Measurements from ENCODE around the gene SLC24A3.

Gene SLC24A3

DNA sequence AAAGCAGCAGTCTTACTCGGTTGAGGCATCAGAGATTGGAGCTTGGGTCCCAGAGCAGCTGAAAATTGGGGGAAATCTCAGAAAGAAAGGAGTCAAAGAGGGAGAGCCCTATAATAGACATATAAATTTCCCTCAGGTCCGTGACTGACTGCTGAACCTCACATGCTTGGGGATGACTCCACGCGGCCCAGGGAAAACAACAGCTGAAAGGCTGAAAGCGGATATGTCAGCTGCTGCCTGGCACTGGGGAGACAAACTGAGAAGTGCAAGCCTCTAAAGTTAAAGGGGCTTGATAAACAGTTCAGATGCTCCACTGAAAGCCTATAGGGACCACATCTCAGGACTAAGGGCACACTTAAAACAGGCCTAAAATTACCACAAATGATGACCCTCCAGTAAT, 289.7 kb downstream of the SLC24A3 start:
- DNase-seq (ENCODE audit: low read depth in 2 of 2) = no peak

DNA sequence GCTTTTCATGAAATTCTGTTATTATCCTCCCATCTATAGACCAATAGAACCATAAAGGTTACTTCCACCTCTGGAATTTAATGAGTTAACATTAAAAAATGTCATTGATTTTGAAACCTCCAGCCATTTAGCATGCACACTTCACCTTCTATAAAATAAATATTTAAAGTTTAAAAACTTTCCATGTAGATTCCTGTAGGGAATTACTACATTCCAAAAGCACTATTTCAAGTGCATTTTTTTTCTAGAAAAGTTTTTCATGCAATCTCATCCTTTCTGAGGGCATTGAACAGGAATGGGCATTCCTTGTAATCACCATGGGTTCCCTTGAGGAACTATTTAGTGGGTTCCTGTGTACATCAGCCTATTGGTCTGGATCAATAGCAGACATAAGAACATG, 291.8 kb downstream of the SLC24A3 start:
- DNase-seq (ENCODE audit: low read depth in 2 of 2) = no peak

DNA sequence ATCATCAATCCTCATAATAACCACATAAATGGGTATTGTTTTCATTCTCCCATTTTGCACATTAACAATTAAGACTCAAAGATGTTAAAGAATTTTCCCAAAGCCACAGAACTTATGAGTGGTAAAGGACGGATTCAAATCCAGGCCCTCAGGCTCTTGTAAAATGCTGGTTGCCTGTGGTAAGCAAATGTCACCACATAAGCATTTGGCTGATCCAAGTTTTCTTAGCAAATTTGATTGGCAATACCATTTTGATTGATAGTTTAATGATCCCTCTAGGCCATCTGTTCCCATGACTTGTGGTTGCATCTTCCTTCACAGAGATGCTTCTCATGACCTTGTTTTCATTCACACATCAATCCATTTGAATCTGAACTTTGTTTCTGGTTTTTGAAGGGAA, 293.6 kb downstream of the SLC24A3 start:
- DNase-seq (ENCODE audit: low read depth in 2 of 2) = no peak

DNA sequence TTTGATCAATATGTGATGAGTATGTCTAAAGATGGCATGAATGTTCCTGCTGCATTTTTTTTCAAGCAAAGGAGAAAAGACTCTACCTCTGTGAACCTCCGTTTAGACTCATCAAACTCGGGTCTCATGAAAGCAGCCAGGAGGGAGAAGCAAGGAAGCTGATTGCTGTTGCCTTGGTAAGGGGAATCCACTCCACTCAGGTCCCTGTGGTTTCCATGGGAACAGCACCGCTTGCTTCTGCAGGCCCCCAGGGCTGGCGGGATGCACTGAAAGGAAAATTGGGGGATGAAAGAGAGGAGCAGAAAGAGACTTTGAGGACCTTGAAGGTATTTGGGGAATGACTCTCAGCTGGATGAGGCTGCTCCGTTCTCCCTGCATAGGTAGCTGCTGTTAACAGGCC, 296.0 kb downstream of the SLC24A3 start:
- DNase-seq (ENCODE audit: low read depth in 2 of 2) = no peak

DNA sequence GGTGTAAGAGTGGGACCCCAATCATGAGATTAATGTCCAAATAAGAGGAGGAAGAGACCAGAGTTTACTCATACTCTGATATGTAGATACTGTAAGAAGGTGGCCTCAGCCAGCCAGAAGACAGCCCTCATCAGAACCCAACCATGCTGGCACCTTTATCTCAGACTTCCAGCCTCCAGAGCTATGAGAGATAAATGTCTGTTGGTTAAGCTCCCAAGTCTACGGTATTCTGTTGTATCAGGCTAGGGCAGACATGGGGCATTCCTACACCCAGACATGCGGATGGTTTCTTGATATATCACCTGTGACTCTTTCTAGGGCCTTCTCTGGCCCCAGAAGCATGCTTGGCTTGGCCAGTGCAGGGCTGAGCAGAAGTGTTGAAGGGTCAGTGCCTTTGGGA, 298.2 kb downstream of the SLC24A3 start:
- no peak for DNase-seq (ENCODE audit: low read depth in 2 of 2)

DNA sequence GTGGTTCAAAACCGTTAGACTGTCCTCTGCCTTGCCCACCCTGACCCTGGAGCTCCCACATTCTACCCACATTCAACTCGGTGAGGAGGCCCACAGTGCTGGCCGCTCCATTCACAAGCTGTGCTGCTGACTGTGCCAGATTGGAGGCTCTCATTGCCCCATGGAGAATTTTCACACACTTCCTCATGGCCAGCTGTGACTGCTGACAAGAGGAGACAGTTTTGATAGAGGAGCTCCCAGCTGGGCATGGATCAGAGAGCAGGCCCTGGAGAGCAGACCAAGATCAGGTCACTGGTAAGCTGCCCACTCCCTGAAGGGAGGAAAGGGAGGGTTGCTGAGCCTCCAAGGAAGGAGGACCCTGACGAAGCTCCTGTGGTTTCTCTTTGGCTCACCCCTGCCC, 299.5 kb downstream of the SLC24A3 start:
- no peak for DNase-seq (ENCODE audit: low read depth in 2 of 2)

DNA sequence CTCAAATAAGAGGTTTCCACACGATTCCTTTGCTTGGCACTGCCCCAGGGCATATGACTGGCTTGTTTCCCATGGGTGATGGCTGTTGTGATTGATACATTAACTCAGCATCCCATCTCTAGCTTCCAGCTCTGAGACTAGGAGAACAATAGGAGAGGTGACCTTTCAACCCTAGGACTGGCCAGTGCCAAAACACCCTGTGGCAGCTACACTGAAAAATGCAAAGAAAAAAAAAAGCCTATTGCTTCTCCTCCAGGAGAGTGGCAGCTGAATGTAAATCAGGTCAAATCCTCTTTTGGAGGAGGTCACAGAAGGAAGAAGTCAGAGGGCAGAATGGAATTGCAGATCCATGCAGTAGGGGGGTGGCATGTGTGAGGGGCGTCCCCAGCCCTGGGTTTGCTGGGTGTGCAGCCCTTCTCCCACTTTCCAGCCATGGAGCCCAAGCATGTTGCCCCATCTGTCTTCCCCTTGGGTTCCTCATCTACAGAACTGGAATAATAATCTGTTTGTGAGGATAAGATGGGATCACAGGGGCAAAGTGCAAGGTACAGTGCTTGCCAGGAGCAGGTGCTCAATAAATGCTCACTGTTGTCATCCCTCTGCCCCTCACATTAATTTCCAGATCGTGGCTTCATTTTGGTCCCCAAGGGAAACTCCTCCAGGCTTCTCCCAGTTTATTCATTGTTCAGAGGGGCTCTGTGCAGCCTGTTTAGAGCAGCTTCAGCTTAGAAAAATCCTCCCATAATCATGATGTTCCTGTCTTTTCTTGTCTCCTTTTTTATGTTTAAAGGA, 300.6 kb downstream of the SLC24A3 start:
- no peak for DNase-seq (ENCODE audit: low read depth in 2 of 2)

DNA sequence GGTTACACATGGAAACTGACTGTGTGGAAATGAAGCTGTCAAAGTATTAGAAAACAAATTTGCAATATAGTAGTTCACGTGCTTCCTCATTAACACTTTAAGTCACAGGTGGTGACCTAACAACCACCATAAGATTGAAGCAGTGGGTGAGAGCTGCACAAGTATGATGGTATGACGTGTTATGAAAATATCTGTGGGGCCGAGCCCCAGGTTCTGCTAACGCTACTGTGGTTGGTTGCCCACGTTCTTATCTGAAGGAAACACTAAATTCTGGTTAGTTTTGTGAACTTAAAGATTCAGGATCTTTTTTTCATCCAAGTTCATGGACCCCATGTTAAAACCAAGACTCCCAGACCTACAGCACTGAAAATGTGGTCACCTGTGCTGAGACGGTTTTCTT, 302.6 kb downstream of the SLC24A3 start:
- no peak for DNase-seq (ENCODE audit: low read depth in 2 of 2)

DNA sequence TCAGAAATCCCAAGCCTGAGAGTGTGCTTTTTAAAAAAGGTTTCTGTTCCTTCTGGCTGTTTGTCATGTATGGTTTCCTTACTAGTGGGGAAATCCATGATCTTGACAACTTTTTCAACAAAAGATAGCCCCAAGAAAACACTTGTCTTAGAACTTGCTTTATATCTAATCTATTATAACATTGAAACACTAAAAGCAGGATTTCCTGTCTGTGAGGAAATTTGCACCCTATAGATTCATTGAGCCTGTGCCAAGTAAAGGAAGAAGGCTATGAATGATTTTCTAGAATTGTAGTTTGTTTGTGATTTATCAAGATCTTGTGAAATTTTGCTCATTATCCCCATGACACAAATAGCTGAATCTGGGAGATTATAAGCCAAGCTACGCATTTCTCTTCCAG, 307.0 kb downstream of the SLC24A3 start:
- no peak for DNase-seq (ENCODE audit: low read depth in 2 of 2)

DNA sequence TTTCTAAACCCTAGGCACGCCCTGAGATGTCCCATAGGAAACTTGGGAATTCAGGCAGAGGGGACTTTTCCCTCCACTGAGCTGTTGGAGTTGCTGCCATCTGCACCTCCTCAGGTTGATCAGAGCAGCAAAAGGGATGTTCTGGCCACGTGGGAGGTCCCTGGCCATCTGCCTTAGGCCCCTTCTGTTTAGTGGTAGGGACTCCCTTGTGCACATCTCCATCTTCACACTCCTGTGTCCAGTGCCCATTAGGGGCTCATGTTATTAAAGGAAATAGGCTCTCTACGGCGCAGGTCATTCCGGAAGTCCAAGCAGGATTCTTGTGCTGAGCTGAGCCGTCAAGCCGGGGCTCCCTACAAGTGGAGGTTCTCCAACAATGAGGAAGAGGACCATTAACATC, 307.8 kb downstream of the SLC24A3 start:
- DNase-seq (ENCODE audit: low read depth in 2 of 2) = no peak

DNA sequence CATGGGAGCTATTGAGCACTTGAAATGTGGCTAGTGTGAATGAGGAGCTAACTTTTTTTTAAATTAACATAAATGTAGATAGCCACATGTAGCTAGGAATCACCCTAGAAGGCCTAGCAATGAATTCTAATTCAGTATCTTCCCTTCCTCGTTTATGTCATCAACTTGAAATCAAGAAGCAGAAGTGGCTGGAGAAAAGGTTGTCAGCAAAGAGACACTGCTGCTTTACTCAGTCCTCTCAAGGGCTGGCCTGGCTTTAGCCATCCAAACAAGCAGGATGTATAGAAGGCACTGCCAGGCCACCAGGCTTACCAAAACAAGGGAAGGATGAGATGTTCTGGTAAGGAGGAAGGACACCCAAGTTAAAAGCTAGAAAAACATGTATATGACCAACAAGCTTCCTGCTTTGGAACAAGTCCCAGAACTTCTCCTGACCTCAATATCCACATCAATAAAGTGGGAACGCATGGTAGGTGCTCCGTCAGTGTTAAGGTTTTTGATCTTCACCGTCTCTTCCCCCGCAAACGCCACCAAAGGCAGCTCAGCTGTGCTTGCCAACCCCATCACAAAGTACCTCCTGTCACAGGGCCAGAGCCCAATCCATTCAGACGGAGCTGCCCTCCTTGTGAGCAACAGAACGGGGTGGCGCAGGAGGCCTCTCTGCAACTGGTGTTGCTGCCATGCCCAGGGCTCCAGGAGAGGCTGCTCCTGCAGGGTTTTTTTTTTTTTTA, 309.8 kb downstream of the SLC24A3 start:
- no peak for DNase-seq (ENCODE audit: low read depth in 2 of 2)

DNA sequence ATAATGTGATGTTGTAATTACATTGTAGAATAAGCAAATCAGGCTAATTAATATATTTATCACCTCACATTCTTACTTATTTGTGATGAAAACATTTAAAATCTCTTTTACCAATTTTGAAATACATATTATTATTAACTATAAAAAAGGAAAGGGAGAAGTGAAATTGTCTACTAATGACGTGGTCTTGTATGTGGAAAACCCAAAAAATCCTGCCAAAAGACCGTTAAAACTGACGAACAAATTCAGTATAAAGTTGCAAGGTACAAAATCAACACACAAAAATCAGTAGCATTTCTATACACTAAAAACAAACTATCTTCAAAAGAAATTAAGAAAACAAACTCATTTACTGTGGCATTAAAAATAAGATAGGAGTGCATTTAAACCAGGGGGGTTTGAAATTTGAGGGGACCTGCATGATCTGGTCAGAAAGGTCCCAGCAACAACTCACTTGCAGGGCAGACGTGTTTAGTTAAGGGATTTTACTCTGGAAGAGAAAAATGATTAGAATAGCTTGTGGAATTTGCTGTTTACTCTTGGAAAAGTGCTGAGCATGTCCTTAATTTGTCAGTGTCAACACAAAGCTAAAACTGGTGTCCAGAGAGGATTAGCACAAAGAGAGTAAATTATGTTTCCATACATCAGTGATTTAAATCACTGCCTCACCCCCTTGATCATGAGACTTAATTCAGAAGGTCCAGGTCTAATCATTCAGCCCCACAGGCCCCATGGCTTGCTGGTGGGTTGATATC, 310.6 kb downstream of the SLC24A3 start:
- DNase-seq (ENCODE audit: low read depth in 2 of 2) = no peak

DNA sequence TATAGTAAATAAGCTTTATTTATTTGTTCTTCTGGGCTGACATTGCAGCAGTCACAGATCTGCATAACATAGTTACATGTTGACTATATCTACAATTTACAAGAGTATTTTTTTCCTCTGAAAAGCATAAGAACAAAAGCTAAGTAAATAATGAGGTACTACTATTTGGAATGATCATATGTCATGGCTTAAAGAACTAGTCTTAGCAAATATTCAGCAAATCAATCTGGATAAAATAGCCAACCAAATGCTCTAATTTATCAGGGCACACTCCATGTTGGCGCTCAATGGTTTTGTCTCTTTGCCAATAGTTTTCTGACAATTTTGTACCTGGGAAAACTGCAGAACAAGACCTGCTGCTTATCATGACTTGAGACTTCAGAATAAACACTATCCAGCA, 312.2 kb downstream of the SLC24A3 start:
- no peak for DNase-seq (ENCODE audit: low read depth in 2 of 2)

DNA sequence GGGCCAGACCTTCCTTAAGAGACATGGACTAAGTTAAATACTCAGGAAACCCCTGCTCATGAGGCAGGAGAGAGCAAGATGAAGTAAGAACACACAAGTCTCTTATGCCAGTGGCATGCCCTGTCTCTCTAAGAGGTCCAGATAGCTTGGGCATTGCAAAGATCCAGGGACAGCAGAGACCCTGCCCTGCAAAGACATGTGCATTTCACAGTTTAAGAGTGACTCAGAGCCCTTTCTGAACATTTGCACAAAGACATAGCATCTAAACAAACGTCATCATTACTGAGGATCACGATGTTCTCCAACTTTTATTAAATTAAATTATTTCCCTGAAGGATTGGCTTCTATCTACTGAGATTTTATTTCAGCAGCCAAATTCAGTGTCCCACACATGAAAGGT, 315.1 kb downstream of the SLC24A3 start:
- no peak for DNase-seq (ENCODE audit: low read depth in 2 of 2)

DNA sequence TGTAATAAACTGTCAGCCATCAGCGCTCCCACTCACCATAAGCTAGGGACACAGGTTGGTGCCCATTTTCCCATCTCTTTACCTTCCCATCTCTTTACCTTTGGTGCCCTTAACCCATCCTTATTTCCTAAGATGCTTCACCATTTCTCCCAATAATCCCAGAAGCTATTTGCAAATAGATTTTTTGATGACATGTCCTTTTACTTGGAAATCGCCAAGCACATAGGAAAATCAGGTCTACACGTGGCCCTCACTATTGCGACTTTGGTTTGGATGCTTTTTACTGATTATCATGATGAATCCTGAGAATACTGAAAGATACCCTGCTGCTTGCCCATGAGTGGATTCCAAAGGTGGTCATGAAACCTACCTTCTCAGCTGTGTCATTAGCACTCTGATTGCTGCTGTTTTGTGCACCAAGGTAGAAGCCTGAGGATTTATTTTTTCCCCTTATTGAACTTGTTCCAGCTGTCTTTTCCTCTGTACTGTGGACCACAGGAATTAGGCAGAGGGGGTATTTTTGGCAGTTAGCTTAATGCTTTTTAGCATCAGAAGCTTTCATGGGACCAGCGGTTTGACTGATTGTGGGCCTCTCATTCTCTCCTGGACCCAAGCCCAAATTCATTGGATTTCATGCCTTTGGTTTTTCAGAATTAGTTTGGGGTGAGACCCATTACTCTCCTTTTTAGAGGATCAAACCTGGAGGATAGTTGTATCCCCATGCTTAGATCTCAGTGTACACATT, 316.0 kb downstream of the SLC24A3 start:
- DNase-seq (ENCODE audit: low read depth in 2 of 2) = no peak

DNA sequence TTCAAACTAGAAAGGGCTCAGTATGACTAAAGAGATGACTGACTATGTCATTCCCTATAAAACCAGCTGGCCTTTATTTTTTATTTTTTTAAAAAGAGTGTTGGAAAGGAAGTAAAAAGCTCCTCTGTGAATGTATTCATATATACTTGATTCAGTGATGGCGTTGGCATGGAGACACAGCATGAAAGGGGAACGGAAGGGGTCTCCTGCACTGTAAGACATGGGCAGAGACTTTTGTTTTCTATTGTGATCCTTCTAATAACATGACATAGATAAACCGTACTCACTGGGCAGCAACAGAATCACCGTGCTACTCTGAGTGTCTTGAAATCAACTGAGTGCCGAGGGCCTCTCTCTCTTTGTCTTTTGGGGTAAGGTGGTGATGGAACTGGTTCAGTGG, 317.6 kb downstream of the SLC24A3 start:
- DNase-seq (ENCODE audit: low read depth in 2 of 2) = no peak

DNA sequence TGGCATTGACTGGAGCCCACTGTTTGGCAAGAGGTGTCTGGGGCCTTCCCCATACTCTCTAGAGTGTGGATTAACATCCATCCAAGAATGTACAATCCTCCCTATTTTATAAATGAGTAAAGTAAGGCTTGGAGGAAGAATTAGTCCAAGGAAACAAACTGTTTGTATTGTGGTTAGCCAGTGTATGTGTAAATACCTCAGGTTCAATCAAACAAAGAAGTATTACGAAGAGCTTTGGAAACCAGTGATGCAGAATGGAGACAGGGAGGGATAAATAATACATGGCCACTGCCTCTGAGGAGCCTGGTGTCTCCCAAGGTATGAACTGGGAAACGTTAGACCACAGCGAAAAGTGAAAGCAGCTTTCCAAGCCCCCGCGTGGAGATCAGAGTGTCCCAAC, 319.0 kb downstream of the SLC24A3 start:
- DNase-seq (ENCODE audit: low read depth in 2 of 2) = no peak

DNA sequence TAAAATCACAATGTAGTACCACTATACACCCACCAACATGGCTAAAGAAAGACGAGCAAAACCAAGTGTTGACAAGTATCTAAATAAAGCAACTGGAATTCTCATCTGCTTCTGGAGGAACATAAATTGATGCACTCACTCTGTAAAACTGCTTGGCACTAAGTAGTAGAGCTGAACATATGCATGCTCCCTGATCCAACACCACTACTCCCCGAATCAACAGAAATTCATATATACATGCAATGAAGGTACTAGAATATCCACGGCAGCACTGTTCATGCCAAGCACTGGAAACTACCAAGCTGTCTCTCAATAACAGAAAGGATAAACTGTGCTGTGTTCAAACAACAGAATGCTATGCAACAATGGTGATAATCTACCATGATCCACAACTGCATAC, 326.1 kb downstream of the SLC24A3 start:
- DNase-seq (ENCODE audit: low read depth in 2 of 2) = no peak

DNA sequence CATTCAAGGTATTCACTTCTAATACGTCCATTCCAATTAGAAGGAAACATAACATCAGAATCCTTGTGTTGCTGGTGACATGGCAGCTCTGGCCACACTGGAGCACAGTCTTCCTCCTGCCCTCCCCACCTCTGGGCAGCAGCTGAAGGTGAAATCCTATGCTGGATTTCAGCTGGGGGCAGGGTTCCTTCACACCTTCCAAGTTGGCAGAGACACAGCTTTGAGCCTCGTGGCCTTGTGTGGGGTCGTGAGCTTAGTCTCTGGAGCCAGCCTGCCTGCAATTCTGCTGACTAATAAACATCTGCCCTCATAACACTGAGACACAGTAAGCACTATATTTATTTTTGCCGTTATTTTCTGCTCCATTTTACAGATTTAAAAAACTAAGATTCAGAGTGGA, 326.7 kb downstream of the SLC24A3 start:
- no peak for DNase-seq (ENCODE audit: low read depth in 2 of 2)

DNA sequence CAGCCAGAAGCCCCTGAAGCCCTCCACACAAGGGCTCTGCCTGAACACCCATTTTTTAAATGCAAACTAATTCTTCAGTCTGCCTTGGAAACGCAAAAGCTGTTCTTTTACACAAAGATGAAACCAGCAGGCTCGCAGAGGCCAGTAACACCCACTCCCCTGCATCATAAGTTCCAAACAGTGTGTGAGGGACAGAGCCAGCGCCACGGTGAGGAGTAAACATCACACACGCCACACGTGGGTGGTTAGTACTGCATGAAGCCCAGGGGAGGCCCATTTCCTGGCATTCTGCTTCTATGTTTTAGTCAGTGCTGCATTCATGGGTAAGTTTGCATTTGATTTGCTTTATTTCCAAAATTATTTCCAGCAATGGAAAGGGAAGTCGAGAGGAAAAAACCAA, 327.9 kb downstream of the SLC24A3 start:
- DNase-seq (ENCODE audit: low read depth in 2 of 2) = no peak

DNA sequence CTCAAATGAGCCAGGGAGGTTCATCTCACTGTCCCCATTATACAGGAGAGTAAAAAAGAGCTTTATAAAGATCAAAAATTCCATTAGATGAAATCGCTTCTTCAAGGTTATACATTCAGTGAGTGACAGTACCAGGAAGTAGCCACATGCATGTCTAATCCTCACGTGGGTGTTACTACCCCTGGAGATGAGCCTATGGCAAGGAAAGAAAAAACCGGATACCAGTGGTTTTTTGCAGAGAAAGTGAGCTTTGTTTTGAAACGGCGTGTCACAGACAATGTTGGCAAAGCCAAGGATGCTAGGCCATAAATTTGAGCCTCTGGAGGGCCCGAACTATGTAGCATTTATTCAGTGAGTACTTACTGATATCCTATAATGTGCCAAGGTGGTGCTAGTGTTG, 330.7 kb downstream of the SLC24A3 start:
- DNase-seq (ENCODE audit: low read depth in 2 of 2) = no peak

DNA sequence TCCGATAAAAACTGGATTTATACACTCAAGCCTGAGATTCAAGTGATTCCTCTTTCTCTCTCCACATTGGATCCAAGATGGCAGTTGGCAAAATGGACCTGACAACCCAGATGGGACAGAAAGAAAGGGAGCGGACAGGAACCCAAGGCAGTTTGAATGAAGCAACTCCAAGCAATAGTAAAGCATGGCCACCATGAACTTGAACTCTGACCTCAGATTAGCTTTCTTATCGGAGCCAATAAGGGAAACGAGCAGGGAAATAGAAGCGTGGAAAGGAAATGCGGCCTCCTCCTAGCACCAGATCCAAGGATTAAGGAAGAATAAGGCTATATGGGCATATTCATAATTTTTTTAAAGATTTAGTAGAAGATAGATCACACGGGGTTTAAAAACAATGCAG, 332.2 kb downstream of the SLC24A3 start:
- DNase-seq (ENCODE audit: low read depth in 2 of 2) = no peak
